HG02973 (cell line): ENCODE results near the gene SP140.
"Not testable (repeated sequence)": the region's sequence is repeated elsewhere in the genome, so short reads cannot be mapped to it uniquely, and the experiment has no call there.

Experiments used
- ATAC-seq: cut with Tn5 transposase; IDR thresholded peaks from one replicate; pipeline ENCODE4 v1.9.1; 2021; ENCODE audit warnings: moderate library complexity; ENCODE audit not compliant: unreplicated experiment

Gene SP140

DNA sequence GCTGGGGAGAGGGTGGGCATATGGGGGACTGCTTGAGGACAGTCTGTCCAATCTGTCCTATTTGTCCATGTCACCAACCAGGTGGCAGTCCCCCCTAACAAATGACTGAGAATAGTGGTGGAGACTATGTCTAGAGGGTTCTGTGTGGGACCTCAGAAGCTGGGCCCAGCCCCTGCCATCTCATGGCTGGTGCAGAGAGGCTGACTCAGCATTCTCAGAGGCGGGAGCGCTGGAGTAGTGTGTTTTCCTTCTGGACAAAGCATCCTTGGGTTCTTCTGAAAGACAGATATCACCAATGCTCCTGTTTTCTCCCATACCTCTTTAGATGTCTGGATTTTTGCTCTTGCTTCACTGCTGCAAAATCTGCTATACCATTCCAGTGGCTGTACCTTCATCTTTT is 57.4 kb downstream of the SP140 start:
- no peak for ATAC-seq

DNA sequence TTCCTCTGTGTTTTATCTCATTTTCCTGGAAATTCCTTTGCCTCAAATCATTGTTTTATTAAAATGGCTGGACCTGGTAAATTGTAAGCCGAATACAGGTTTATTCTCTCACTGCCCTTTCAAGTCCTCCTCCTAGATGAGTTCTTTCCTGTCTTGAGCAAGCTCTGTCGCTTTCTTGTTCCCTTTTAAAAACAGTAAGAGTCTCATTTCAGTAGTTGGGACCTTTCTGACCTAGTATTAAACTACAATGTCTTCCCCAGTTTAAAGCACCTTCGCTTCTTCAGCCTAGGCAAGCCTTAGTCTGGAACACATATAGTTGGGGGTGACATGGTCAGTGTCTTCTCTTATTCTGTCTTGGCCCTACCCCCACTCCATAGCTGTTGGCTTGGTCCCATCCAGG is 60.5 kb downstream of the SP140 start:
- ATAC-seq = no peak

DNA sequence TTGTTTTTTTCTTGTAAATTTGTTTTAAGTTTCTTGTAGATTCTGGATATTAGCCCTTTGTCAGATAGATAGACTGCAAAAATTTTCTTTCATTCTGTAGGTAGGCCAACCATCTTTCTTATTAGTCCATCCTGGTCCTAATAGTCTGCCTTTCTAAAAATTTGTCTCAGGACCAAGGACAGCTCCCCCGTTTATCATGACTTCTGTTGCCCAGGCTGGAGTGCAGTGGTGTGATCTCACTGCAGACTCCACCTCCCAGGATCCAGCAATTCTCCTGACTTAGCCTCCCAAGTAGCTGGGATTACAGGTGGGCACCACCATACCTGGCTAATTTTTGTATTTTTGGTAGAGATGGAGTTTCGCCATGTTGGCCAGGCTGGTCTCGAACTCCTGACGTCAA is 63.8 kb downstream of the SP140 start:
- ATAC-seq = not testable (repeated sequence)

DNA sequence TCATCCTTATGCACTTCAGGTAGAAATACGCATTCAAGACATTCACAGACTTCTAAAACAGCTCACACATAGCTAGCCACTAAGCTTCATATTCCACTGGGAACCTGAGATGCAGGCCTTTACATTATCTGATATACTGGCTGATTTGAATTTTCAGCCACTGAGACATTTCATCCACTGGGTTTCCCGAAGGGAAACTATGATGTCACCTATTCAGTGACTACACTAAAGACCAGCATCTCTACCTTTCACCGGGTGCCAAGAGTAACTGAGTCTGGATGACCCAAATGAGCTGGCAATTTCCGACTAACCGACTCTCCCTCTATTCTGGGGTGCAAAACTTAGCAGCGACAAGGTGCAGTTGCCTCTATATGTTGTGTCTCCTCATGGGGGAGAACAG is 69.7 kb downstream of the SP140 start:
- ATAC-seq = no peak

DNA sequence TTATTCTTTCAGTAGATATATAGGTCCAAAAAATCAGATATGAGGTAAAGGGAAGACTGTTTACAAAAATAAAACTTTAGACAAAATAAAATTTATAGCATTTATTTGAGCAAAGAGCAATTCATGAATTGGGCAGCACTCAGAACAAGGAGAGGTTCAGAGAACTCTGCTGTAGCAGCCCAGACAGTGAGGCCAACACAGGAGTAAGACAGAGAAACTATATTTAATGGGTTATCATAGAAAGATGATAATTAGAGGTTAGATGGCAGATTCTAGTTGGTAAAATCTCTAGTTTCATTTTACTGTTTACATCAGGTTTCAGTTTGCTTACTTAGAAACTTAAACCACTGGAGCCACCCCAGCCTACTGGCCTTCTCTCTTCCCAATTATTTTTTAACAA is 71.4 kb downstream of the SP140 start:
- no peak for ATAC-seq

DNA sequence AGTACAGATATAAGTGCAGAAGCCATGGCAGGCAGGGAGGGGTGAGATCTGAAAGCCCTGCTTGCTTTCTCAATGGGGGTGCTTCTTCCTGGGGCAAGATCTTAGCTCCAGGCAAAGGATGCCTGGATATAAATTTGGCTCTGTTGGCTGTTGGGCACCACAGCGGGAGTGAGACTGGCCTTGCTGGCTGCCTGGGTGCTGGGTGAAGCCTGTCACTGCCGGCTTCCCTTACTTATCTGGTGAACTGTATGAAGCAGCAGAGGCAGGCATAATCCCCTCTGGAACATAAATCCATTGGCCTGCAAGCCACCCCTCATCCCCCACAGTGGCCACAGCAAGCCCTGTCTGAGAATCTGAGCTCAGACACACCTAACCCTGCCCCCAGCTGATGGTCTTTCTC is 74.1 kb downstream of the SP140 start:
- ATAC-seq = no peak

DNA sequence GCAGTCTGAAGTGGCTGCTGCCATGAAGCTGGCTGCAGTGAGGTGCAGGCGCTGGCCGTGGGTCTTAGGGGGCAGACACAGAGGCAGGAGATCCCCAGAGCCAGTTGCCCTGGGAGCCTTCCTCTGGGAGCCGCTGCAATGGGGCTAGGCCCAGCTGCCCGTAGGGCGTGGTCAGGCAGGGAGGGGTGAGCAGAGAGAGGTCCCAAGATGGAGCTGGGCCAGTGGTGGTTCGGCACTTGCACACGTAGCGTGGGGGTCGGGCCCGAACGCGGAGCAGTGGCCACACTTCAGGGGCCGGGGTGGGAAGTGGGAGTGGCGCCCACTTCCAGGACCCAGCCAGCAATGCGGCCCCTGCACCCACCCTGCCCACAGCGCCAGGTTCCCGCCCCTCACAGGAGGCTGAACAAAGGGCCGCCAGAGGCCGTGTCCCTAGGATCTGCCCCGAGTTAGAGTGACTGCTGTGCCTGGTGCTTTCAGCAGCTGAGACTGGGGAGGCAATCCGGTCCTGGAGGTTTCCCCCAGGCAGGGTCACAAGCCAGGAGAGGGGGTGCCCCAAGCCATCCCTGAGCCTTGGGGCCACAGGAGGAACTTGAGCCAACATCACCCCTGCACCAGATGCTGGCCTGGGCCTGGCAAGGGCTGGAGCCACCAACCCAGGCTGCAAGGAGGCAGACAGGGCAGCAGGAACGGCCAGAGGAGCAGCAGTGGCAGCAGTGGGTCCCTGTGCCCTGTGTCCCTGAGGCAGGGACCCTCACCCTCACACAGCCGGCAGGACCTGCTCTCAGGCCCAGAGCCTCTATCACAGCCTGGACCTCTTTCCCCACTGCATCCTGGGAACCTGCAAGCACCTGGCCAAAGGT is 80.1 kb downstream of the SP140 start:
- no peak for ATAC-seq

DNA sequence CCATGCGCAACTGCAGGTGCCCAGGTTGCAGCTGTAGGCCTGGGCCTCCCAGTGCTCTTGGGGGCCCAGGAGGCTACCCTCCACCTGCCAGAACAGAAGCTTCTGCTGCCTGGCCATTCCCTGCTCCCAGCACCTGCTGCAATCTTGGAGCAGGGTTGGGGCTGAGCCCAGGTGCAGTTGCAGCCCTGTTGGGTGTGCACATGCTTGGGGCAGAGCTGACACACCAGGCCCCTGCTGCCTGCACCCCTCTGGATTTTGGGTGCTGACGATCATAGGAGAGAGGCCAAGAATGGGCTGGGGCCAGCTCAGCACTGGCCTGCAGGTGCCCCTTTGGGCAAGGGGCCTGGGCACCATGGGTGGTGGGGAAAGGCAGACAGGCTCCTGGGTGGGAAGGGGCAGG is 80.9 kb downstream of the SP140 start:
- no peak for ATAC-seq

DNA sequence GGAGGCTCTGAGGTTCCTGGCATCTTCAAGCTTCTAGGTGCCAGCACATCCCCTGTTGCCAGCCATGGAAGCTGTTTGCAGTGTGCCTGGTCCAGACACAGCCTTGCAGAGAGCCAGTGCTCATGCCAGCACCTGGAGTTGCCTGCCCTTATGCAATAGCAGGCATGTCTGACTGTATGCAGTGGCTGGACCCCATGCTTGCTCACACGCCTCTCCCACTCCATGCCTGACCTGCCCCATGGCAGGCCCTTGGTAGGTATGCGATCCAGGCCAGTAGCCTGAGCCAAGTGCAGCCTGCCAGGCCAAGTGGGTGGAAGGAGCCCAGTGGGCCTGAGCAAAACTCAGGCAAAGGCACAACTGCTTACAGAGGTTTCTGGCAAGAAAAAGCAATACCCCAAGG is 81.9 kb downstream of the SP140 start:
- ATAC-seq = no peak

DNA sequence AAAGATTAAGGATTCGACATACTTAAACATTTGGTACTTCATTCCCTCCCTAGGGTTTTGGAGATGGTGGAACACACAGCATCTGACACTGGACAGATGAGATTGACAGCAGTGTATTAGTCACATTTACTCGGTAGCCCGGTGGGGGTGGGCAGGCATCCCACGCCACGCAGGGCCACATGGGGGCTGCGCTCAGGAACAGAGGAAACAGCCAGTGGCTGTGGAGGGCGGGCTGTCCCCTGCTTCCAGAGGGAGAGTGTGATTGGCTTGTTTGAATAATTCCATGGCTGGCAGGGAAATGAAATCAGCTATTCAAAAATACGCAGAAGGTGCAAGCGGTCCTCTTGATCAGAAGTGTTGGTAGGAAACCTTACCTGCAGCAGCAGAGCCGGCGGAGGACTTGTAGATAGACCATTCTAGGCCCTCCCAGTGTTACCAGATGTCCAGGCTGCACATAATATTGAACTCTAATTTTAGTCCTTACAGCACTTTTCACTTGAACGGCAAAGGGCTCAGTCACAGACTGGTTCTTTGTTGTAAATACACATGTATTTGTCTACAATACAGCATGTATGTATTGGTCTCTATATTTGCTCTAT is 83.0 kb downstream of the SP140 start:
- no peak for ATAC-seq

DNA sequence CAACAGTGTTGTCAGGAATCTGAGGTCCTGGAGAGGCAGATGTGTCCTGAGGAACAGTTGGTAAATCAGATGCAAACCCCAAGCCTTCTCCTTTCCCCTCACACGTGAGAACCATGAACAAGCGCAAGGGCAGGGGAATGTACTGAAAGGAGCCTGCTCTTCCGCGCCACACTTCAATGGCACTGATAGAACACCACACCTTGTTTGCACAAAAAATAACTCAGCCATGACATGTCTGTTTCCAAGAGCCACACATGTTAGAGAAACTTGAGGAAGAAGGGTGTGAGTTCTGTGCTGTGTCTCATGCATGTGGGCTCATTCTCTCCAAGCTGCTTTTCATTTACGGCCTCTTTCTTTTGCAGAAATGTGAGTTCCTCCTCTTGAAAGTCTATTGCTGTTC is 85.3 kb downstream of the SP140 start:
- ATAC-seq = not testable (repeated sequence)

DNA sequence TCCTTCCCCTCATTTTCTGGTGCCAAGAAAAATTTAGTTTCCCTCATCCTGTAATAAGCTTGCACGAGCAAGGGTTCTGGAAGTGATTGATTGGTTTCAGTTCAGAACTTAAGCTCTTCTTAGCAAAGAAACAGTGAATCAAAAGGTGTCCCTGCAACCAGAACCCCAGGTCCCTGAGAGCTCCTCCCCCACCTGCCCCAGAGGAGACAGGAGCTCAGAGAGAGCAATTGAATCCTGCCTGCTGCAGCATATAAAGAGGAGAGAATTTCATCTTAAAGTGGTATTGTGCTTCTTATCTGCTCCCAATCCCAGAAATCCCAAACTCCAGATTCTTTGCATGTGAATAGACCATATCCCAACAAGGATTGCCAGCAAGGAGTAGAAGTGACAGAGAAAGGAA is 86.1 kb downstream of the SP140 start:
- ATAC-seq = not testable (repeated sequence)

DNA sequence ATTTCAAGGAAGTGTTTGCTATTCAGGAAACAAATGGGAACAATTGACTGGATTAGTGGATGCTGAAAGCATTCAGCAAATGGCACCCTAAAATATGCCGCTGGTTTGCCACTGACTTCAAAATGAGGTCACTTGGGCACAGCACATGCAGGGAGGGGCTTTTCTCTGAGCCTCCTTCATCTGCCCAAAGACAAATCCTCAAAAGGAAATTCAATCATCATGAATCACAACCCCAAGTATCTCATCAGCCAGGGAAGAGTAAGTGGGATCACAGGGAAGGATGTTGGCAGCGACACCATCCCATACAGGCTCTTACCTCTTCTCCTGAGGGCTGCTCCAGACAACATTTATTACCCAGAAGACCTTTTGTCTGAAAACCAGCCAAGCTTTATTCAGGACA is 87.1 kb downstream of the SP140 start:
- ATAC-seq = no peak

DNA sequence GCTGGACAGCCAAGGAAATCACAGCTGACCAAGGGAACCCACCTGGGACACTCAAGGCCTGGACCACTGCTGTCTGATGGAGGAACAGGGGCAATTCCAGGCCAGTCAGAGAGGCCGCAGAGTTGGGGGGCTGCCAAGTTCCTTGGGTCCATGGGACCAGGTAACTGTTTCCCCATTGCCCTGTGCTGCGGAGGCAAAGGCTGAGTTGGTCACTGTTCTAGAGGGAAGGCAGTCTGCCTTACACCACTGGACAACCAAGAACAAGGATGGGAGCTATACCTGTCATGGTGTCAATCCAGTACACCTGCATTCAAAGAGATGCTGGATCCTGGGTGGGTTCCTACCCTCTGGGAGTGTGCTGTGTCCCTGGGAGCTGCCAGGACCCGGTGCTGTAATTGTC is 91.8 kb downstream of the SP140 start:
- ATAC-seq = no peak

DNA sequence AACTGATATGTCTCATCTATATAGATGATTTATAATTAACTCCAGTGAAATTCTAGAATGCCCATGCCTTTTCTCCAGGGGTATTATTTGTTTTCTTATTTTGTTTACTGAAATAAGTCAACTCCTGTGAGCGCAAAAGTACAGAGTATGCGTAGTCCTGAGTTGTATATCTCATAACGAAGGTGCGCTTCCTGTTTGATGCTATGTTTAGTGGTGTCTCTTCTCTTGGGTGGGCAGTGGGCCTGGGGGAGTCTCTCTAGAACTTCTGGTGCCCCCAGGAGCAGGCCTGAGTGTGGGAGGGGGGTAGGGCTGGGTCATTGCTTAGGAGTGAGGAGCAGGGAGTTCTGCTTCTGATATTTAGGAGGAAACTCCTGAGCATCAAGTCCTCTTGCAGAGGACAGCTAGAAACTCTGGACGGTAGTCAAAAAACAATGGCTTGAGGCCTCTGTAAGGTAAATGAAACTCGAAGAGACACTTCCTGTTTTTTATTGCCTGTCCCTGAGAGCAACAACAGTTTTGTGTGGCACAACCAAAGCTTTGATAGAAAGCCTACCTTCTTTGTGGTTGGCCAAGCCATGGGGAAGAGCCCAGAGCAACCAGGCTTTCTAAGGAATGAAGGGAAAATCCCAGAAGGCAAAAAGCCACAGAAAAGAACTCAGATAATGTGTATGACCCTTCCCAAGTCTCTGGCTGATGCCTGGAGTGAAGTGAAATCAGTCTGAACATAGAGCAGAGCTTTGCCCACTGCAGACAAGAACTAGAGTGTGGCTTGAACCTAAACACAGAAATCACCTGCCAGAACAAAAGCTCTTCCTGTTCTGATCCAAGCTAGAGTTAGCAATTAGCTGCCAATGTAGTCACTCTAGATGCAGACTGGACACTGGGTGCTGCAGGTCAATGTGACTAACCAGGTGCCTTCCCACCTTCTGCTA is 92.9 kb downstream of the SP140 start:
- ATAC-seq = peak; percentile 2

DNA sequence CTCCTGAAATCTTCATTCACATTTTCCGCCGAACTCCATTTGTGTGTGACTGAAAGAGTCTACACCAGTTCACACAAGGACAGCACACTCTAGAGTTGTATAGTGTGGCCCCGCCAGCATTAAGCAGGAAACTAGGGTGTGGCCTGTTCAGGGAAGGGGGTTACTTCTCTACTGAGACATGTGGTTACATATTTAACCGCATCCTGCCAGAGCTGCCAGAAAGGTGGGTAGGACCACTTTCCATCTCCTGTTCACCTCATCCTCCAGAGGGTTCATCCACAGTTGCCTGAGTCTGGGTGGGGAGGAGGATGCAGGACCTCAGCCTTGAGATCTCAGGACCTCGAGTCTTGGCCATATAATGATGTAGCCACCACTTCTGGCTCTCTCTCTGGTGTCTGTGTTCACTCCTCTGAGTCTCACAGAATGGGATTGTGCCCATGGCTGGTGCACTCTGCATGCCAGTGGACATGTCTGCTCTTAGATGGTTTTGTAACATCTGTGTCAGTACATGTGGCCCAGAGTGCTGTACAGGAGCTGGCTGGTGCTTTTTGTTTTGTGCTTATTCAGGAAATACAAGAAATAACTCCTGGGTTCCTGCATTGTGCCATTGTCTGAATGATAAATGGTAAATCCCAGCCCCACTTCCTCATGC is 93.8 kb downstream of the SP140 start:
- ATAC-seq = peak; percentile 82

DNA sequence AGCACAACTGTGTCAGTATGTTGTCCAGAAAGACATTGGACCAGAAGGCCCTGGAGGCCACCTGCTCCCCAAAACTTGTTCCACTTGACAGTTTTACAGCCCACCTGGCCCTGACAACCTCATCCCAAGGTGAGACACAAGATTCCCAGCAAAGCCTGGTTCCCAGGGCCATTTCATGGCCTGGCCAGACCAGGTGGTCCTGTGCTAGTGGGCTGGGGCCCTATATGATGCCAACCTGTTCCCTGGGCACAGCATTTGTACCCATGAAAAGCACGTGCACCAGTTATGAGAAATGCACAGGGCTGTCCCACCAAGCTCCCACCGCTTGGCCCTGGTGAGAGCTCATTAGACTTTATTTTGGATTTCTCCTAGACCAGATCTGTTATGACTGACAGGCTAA is 95.5 kb downstream of the SP140 start:
- ATAC-seq = no peak

DNA sequence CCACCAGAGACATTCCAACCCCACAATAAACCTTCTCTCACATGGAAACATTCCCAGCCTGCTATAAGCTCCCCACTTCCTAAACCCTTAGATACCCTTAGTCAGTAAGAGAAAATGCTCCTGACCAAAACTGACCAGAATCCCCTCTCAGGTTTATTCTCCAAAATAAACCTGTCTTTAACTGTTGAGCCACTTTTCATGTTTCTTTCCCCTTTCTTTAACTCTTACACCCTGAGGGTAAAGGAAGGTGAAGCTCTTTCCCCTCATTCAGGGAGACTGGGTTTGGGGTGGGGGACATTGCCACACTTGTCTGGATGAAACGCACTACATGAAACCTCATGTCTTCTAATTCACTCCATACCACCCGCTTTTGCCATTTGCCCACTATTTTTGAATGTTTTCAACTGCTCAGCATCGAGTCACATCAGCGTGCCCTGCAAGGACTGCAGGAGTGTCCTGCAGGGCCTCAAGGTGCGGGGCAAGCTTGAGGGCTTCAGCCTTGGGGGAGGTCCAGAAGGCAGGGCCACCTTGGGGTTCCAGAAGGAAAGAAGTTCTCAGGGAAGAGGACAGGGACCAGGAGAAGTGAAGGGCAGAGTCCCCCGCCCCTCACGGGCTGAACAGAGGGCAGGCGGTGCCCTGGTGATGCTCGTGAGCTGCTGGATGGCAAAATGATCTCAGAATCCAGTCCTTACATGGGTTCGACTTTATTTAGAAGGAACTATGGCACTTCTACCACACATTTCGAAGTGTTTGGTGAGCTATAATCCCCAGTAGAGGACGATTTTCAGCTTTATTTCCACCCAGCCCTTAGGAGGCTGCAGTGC is 97.2 kb downstream of the SP140 start:
- no peak for ATAC-seq

DNA sequence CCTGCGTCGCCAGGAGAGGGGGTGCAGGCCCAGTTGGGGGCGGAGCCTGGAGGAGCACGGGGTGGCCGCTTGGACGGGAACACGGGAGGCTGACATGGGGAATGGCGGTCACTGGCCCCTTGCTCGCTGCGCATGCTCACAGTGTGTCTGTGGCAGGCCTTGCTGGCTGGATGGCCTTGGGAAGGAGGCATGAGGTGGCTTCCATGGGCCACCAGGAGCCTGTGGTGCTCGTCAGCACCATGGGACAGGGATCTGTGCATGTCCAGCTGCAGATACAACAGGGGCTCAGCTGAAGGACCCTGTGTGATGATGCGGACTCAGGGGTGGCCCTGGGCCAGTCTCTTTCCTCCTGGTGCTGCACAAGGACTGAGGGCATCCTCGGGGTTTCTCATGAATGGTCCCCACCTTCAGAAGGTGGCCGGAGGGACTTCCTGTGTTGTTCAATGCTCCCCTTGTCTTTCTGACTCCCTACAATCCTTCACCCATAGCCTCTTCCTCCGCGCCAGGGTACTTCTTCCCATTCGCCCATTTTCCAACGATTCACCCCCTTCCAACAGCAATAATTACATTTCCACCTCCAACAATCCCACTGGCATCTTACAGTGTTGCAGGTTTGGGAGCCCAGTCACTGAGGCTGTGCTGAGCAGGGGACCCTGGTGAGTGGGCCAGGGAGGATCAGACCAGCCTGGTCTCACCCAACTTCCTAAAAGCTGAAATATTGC is 98.0 kb downstream of the SP140 start:
- no peak for ATAC-seq

DNA sequence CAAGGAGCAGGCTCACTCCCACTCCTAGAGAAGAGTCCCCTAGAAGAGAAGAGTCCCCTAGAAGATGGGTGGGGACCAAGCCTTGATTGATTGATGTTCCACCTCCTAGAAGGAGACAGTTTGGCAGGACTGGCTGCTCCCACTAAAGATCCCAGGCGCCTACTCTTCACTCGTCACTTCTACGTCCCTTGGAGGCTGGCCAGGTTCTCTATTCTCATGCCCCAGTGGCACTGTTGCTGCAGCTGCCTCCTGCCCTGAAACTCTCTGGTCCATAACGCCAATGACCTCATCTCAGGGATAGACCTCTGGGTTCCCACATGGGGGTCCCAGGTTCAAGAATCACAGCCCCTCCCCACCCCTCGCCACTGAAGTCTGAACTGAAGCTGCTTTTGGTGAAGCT is 99.0 kb downstream of the SP140 start:
- ATAC-seq = no peak
